Measurements from ENCODE around the gene MAP4K3.

DNA sequence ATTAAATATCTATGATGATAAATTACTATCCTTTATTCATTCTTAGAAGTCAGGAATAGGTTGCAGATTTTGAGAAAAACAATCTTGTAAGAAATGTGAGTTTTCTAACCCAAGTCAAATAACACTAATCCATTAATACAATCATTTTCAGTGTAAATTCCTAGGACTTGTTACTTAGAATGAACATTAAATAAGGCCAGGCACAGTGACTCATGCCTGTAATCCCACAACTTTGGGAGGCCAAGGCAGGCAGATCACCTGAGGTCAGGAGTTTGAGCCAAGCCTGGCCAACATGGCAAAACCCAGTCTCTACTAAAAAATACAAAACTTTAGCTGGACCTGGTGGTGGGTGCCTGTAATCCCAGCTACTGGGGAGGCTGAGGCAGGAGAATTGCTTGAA lies 147.5 kb downstream of the MAP4K3 start:
- TF ChIP-seq, protein P1, sequence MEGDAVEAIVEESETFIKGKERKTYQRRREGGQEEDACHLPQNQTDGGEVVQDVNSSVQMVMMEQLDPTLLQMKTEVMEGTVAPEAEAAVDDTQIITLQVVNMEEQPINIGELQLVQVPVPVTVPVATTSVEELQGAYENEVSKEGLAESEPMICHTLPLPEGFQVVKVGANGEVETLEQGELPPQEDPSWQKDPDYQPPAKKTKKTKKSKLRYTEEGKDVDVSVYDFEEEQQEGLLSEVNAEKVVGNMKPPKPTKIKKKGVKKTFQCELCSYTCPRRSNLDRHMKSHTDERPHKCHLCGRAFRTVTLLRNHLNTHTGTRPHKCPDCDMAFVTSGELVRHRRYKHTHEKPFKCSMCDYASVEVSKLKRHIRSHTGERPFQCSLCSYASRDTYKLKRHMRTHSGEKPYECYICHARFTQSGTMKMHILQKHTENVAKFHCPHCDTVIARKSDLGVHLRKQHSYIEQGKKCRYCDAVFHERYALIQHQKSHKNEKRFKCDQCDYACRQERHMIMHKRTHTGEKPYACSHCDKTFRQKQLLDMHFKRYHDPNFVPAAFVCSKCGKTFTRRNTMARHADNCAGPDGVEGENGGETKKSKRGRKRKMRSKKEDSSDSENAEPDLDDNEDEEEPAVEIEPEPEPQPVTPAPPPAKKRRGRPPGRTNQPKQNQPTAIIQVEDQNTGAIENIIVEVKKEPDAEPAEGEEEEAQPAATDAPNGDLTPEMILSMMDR (IDR thresholded peaks at IDR 0.05), result no peak
- TF ChIP-seq EZH2 (IDR thresholded peaks at IDR 0.05; ENCODE audit: borderline replicate concordance, insufficient read depth, low read depth, low read length, poor library complexity, severe bottlenecking), result no peak

All from B cell (primary cell).